ENCODE data around the gene AP5B1.
"Not testable (repeated sequence)": the region's sequence is repeated elsewhere in the genome, so short reads cannot be mapped to it uniquely, and the experiment has no call there.

Gene AP5B1

GRCh38 chr11:65762816-65763215, 18.0 kb downstream of the AP5B1 start:
- DNase-seq = not testable (repeated sequence)

DNA sequence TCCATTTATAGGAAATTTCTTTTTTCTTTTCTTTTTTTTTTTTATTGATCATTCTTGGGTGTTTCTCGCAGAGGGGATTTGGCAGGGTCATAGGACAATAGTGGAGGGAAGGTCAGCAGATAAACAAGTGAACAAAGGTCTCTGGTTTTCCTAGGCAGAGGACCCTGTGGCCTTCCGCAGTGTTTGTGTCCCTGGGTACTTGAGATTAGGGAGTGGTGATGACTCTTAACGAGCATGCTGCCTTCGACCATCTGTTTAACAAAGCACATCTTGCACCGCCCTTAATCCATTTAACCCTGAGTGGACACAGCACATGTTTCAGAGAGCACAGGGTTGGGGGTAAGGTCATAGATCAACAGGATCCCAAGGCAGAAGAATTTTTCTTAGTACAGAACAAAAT, 18.6 kb downstream of the AP5B1 start:
- DNase-seq = not testable (repeated sequence)

- DNase-seq = no peak
These were observed 35.7 kb downstream of the AP5B1 start for GRCh38 chr11:65745049-65745448.

GRCh38 chr11:65744699-65745042, 36.1 kb downstream of the AP5B1 start:
- DNase-seq = no peak

DNA sequence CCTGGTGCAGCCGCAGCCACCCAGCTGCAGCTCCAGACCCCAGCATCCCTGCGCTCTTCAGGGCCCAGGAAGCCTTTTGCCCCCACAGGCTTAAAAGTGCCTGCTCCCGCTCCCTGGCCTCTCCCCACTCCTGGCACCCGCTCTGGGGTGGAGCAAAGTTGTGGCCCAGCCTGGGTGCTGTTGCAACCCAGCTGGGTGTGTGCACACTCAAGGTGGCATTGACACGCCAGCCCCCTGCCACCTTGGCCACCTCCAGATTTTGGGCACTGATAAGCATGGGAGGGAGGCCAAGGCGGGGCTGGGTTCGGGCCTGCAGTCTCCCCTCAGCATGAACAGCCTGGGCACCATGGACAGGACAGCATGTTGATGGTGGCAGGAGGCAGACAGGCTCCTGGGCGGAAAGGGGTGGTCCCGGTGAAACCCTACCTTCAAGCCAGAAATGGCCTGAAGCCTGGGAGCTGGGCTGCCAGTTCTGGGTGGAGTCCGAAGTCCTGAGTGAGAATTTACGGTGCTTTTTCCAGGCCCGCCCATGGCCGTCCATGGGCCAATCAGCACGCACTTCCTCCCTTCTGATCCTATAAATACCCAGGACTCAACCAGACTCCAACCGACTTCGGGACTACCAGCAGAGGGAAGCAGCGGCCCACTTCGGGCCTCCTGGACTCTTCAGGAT, 36.6 kb downstream of the AP5B1 start:
- DNase-seq = no peak

DNA sequence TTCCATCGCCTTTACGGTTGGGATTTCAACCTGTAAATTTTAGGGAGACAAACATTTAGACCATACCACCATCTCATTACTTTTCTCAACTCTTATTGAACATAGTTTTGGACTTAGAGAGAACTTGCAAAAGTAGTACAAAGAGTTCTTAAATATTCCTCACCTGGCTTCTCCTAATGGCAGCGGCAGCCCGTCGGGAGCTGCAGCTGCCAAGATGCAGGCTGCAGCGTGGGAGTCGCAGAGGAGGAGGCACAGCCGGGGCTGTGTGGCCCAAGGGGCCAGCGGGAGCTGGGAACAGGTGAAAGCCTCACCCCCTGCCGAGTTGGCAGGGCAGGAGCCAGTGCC, 37.1 kb downstream of the AP5B1 start:
- no peak for DNase-seq

GRCh38 chr11:65742353-65742752, 38.4 kb downstream of the AP5B1 start:
- no peak for DNase-seq

DNA sequence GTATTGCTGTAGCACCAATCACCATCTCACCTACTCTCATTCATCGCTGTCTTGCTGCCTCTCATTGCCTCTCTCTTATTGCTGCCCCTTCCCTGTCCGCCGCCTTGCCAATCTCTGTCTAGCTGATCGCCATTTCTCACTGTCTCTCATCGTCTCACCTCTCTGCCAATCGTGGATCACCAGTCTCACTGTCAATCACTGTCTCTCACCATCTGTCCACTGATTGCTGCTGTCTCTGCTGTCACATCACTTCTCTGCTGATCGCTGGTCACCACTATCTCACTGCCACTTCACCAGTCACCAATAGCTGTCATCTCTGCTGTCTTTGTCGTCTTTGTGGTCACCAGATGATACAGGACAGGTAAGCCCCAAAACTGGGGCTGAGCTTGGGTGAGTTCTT, 39.6 kb downstream of the AP5B1 start:
- no peak for DNase-seq

- no peak for DNase-seq
These were observed 41.8 kb downstream of the AP5B1 start for GRCh38 chr11:65739022-65739421.

DNA sequence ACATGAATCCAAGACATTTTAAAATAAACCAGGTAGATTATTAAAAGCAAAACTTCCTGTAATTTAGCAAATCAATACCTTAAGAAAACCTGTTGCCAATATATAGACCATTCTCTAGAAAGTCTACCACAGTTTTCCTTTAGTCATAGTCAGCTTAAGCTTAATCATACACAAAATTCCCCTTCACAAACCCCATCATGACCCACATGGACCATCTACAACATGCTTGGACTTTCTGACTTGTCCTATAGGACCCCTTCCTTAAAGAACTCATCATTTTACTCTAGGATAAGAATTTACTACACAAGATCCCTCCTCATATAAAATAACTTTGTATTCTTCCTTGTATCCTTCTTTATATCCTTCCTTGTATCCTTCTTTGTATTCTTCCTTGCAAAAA, 44.0 kb downstream of the AP5B1 start:
- no peak for DNase-seq

GRCh38 chr11:65735111-65735510, 45.7 kb downstream of the AP5B1 start:
- DNase-seq = not testable (repeated sequence)

GRCh38 chr11:65730461-65730860, 50.3 kb downstream of the AP5B1 start:
- DNase-seq = no peak

DNA sequence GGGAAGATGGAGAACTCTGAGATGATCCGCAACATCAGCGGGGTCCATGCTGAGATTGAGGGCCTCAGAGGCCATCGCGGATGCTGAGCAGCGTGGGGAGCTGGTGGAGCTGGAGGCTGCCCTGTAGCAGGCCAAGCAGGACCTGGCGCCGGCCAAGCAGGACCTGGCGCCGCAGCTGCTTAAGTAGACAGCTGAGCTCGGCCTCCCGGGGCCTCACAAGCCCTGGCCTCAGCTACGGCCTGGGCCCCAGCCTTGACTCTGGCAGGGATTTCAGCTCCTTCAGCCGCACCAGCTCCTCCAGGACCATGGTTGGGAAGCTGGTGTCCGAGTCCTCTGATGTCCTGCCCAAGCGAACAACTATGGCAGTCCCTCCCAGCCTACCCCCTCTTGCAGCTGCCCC, 52.9 kb downstream of the AP5B1 start:
- DNase-seq = no peak

DNA sequence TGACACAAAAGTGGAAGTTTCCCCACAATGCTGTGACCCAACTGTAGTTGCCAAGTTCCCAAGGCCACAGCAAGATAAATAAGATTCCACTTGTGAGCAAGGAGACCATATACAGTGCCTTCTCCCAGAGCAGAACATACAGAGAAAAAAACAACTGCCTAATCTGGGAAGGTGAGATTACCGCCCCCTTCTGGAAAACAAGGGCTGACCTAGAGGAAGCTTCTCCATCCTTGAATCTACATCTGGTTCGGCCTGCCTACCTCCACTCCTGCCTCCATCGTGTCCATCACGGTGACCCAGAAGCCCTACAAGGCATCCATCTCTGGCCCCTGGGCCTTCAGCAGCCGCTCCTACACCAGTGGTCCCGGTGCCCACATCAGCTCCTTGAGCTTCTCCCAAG, 54.1 kb downstream of the AP5B1 start:
- DNase-seq = no peak
